NK-92 (cell line): ENCODE measurements around the gene CAND2.
A peak's percentile ranks its signal among the peaks of the same experiment; 100 is the strongest.

Experiments
- DNase-seq: peaks from one replicate; lab custom pipeline; 2025; ENCODE audit not compliant: unreplicated experiment; lab: John Stamatoyannopoulos, UW

CAND2 gene

DNA sequence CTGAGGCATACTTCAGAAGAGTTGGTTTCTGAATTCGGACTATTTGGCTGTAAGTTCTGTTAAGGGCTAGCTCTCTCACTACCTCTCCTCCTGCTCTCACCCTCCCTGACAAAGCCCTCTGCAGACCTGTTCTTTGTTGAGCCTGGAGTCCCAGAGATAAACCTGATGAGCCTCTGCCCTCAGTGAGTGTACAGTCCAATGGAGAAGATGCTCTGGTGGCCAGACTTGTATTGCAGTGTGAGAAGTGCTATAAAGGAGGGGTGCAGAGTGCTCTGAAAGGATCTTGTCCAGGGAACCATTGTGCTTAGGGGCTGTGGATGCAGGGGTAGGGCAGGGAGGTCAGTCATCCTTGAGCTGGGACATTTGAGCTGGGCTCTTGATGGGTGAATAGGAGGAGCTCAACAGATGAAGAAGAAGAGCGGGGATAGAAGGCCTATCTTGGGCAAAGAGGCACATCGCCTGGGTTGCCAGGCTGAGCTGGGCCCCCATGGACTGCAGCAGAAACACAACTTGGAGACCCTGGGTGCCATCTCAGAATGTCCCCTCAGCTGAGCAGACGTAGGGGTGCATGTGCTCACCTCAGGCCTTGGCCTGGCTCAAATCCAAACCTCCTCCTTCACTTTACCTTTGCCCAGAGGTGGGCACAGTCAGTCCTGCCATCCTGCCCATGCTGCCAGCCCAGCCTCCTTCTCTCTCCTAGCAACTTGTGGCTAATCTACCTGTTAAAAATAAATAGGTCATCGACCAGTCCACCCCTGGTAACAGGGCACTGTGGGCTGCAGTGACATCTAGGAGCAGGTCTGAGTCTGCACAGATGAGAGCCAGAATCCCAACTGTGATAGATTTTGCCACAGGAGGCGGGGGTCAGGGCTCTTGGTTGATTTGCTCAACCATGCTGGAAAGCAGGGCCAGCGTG lies 3.3 kb downstream of the CAND2 start:
- no peak for DNase-seq

DNA sequence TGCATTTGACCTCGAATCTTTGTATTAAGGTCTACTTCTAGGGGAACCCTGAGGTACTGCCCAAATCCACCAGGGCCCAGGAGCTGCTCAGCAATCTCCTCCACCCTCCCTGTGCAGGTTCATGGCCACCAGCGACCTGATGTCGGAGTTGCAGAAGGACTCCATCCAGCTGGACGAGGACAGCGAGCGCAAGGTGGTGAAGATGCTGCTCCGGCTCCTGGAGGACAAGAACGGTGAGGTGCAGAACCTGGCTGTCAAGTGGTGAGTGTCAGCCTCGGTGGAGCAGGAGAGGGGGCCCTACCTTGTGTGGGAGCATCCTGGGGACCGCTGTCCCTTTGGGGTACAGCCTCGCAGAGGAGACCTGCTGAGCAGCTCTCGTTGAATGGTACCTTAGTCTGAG lies 6.9 kb downstream of the CAND2 start:
- no peak for DNase-seq

DNA sequence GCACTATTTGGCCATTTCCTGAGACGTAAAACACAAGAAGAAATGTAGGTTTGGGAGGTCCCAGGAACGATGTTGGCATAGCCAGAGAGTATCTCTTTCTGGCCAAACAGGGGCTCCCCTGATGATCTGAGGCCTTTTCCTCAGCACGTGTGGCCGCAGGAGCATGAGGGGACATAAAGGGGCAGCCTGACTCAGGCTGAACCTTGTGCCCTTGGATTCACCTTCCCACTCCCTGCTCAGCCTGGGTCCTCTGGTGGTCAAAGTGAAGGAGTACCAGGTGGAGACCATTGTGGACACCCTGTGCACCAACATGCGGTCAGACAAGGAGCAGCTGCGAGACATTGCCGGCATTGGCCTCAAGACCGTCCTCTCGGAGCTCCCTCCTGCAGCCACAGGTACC lies 10.6 kb downstream of the CAND2 start:
- DNase-seq, result no peak

DNA sequence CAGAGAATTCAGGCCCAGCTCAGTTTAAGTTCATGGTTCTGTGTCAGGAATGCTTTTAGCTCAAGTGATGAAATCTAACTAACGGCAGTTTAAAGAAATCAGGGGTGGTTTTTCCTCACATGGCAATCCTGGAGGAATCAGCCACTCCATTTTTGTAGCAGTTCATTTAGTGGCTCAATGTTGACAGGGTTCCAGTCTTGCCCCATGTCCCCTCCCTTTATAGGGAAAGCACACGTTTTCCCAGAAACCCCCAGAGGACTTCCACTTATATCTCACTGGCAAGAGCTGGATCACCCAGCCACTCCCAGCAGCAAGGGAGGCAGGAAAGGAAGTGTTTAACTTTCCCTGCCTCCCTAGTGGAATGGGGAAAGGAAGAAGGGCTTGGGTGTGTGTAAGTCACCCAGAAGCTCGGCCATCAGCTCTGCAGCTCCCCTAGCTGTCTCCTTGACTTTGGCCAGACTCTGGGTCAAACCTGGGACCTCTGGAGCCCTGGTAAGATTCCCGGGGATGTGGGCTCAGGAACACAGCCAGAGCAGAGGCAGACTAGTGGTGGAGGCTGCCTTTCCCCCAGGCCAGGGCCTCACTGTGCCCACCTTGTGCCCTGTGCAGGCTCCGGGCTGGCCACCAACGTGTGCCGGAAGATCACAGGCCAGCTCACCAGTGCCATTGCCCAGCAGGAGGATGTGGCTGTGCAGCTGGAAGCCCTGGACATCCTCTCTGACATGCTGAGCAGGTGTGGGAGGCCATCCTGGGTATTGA lies 11.3 kb downstream of the CAND2 start:
- DNase-seq, result no peak

DNA sequence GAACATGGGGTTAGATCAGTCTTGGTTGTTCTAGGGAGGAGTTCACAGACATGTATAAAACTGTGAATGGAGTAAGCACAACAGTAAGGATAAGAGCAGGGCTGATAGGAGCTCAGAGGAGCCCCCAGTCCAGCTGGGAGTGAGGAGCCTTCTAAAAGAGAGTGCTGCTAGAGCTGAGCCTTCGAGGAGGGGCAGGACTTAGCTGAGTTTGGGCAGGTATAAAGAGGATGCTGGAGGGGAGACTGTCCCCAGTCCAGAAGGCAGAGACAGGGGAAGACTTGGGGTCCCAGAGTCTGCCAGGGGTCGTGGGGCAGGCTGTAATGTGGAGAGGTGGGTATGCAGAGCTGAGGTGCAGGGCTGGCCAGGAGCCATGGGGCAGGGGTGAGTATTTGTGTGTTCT lies 12.1 kb downstream of the CAND2 start:
- DNase-seq, result no peak

DNA sequence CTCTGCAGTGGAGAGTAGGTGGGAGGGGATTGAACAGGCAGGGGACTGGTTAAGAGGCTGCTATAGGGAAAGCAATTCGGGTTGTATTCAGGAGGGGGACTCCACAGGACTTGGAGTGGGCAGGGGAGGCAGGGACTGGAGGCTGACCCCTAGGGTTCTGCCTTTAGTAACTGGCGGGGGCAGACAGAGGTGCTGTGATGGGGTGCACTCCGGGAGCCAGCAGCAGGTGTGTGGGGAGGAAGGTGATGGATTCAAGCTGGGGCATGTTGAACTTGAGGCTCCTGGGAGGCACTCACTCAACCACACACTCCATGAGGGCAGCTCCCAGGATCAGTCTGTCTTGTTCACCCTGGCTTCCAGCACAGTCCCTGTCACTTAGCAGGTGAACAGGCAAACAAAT lies 12.5 kb downstream of the CAND2 start:
- DNase-seq, result no peak

DNA sequence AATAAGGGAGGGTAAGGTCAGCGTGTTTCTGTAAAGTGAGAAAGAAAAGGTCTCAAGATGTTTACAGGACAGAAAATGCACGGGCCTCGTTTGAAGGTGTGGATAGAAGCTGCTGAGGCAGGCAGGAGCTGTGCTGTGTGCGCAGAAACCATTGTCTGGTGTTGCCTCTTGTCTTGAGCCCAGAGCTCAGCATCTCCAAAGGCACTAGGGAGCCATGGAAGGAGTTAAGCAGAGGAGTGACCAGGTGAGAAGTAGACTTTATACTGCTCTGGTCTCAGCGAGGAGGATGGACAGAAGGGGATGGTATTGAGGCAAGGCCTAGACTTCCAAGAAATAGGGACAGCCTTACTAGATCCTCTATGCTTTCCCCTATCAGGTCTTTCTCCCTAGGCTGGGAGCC lies 13.0 kb downstream of the CAND2 start:
- no peak for DNase-seq

DNA sequence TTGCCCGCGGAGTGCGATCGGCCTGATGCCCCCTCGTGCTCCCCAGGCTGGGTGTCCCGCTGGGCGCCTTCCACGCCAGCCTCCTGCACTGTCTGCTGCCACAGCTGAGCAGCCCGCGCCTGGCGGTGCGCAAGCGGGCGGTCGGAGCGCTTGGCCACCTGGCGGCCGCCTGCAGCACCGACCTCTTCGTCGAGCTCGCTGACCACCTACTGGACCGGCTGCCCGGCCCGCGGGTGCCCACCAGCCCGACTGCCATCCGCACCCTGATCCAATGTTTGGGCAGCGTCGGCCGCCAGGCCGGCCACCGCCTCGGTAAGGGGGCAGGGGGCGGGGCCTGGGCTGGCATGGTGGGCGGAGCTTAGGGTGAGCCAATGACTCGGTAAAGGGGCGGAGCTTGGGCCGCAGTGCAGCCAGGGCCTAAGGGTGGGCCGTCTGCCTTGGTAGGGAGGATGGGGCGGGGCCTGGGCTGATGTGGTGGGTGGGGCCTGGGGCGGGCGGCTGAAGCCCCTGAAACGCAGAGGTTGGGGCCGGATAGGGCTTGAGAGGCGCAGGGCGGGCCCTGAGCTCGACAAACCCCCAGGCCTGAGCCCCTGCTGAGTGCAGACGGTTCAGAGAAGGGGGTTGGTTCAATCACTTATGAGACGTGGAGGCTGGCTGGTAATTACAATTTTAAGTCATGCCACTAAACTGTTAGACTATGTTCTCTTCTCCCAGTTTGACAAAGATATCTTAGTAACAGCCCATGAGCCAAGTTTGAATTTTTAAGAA lies 13.7 kb downstream of the CAND2 start:
- DNase-seq, result peak; percentile 74

DNA sequence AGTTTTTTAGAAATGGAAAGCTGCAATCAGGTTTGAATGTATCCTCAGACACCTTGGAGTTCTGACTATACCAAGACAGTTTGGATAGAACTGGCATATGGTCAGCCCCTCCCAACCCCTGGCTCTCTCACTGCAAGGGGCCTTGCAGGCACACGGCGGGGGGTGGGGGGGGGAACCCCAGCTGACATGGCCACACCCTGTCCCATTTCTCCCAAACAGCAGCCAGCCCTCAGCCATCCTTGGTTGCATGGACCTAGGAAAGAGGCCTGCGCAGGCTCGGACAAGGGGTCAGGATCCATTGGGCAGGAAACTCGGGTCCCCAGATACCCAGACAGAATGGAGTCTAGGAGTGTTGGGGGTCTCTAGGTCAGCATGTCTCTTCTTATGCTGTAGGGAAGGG lies 14.5 kb downstream of the CAND2 start:
- DNase-seq, result no peak

DNA sequence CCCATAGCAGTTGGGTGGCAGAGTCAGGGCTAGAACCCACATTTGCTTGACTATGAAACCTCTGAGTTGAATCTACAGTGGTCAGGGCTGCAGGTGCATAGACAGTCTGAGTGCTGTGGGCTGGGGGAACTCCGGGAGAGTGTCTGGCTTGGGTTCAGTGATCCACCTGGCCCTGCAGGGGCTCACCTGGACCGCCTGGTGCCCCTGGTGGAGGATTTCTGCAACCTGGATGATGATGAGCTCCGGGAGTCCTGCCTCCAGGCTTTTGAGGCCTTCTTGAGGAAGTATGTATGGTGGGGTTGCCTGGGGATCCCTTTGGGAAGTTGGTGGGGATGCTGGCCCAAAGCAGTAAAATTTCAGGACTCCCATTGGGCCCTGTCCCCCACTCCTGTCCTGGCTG lies 16.3 kb downstream of the CAND2 start:
- no peak for DNase-seq

DNA sequence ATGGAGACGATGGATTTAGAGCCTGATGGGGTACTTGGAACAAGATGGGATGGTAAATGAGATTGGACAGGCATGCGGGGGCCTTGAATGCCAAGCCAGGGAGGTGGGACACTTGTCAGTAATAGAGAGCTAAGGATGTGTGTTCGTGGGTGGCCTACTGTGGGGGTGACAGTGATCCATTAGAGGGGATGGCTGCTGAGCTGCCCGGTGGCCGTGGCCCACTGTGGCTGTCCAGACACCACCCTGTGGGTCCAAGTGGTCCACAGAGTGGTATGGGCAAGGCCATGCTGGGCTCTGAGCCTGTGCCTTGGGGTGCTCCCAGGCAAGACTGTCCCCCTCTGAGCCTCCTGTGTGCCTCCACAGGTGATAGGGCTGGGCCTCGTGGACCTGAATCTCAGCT lies 17.5 kb downstream of the CAND2 start:
- no peak for DNase-seq

DNA sequence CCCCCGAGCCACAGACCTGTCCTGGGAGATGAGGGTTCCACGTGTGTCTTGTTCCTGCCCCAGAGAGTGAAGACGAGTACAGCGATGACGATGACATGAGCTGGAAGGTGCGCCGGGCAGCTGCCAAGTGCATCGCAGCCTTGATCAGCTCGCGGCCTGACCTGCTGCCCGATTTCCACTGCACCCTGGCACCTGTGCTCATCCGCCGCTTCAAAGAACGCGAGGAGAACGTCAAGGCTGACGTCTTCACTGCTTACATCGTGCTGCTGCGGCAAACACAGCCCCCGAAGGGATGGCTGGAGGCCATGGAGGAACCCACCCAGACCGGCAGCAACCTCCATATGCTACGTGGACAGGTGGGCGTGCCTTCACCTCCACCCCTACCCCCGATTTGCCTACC lies 18.6 kb downstream of the CAND2 start:
- DNase-seq, result no peak

DNA sequence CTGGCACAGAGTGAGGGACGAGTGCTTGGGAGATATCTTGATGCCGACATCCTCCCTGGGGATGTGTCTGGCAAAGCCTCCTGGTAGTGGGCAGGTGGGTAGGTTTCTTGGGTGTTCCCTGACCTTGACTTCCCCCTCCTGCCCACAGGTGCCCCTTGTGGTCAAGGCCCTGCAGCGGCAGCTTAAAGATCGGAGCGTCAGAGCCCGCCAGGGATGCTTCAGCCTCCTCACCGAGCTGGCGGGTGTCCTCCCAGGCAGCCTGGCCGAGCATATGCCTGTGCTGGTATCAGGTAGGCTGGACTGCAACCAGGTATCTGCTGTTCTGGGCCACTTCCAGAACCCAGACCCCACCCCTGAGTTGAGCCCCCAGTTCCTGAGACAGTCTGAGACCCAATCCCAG lies 19.2 kb downstream of the CAND2 start:
- DNase-seq, result no peak

DNA sequence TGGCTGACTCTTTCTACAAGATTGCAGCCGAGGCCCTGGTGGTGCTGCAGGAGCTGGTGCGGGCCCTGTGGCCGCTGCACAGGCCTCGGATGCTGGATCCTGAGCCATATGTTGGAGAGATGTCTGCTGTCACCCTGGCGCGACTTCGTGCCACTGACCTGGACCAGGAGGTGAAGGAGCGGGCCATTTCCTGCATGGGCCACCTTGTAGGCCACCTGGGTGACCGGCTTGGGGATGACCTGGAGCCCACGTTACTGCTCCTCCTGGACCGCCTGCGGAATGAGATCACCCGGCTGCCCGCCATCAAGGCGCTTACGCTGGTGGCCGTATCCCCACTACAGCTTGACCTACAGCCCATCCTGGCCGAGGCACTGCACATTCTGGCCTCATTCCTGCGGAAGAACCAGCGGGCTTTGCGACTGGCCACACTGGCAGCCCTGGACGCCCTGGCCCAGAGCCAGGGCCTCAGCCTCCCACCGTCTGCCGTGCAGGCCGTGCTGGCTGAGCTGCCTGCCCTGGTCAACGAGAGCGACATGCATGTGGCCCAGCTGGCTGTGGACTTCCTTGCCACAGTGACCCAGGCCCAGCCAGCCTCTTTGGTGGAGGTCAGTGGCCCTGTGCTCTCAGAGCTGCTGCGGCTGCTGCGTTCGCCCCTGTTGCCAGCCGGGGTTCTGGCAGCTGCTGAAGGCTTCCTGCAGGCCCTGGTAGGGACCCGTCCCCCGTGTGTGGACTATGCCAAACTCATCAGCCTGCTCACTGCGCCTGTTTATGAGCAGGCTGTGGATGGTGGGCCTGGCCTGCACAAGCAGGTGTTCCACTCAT lies 20.3 kb downstream of the CAND2 start:
- DNase-seq, result no peak

DNA sequence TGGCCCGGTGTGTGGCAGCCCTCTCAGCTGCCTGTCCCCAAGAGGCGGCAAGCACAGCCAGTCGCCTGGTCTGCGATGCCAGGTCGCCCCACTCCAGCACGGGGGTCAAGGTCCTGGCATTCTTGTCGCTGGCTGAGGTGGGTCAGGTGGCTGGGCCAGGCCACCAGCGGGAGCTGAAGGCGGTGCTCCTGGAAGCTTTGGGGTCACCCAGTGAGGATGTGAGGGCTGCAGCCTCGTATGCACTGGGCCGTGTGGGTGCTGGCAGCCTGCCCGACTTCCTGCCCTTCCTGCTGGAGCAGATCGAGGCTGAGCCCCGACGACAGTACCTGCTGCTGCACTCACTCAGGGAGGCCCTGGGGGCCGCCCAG lies 20.8 kb downstream of the CAND2 start:
- no peak for DNase-seq

DNA sequence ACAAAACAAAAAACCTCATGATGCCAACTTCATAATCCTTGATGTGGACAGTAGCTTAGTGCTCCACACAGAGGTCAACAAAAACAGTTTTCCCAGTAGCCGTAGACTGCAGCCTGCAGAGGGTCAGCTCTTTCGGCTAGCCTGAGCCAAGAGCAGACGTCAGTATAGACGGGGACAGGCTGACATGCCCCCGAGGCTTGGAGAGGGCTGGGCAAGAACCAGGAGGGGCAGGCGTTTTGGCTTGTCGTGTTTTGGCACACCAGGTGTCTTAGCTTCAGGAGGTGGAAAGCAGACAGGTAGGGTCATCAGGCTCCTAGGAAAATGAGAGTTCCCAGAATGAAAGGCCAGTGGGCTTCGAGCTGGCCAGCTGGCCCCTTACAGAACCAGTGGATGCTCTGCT lies 21.8 kb downstream of the CAND2 start:
- DNase-seq, result no peak

DNA sequence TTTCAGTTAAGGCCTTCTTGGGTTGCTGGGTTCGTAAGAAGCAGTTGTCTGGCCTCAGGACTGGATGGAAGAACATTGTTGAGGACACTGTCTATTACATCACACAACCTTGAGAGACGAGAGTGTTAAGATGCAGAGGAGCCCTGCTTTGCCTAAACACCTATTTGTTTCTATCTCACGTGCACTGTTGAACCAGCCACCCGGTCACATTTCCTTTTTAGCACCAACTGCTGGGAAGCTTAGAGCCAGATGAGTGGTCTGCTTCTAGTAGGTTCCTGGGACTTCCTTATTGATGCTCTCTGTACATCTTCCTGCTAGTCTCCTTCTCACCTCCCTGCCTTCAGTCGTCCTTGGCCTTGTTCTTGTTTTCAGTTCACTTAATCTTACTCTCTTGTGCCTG lies 22.3 kb downstream of the CAND2 start:
- DNase-seq, result no peak

DNA sequence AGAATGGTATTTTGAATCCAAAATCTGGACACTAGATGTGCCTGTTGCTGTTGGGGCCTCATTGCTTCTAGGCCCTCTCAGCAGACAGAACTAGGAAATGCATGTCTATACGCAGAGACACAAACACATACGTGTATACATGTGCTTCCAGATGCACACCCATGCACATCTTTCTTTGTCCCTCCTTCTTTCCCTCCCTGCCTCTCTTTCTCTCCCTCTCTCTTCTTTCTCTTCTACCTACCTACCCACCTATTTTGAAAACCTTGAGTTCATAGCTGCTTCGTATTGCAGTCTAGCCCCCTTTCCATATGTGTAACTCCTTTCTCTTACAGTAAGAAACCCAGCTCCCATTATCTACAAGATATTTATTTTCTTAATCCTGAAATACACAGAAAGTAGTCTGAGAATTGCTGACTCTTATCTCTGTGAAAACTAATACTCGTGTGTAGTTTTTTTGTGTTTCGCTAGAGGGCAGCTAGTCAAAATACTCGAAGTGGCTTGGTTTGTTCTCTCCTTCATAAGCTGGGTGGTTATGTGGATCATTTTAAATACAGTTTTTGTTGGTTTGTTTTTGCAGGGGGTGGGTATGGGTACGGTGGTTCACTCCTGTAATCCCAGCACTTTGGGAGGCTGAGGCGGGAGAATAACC lies 26.4 kb downstream of the CAND2 start:
- DNase-seq, result no peak

DNA sequence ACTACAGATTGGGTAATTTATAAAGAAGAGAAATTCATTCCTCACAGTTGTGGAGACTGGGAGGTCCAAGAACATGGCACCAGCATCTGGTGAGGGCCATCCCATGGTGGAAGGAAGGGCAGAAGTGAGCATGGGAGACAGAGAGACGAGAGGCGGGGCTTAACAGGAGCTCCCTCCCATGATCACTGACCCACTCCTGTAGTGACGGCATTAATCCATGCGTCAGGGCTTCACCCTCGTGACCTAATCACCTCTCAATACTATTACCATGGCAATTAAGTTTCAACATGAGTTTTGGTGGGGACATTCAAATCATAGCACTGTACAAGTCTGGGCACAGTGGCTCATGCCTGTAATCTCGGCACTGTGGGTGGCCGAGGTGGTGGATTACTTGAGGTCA lies 27.8 kb downstream of the CAND2 start:
- no peak for DNase-seq

DNA sequence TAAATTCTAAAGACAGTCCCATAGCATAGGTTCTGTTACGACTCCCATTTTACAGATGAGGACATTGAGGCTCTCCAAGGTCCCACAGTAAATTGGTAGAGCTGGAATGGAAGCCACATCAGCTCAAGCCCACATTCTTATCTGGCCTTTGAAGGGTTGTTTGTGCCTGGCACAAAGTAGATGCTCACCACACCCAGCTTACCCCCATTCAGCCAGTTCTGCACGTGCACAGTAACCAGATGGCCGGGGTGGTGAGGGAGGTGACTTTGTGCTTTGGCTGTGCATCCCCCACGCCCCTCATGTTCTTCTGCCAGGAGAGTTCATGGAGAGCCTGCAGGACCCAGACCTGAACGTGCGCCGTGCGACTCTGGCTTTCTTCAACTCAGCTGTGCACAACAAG lies 28.7 kb downstream of the CAND2 start:
- no peak for DNase-seq
